ENCODE results near the gene ZNF700.

Gene ZNF700

DNA sequence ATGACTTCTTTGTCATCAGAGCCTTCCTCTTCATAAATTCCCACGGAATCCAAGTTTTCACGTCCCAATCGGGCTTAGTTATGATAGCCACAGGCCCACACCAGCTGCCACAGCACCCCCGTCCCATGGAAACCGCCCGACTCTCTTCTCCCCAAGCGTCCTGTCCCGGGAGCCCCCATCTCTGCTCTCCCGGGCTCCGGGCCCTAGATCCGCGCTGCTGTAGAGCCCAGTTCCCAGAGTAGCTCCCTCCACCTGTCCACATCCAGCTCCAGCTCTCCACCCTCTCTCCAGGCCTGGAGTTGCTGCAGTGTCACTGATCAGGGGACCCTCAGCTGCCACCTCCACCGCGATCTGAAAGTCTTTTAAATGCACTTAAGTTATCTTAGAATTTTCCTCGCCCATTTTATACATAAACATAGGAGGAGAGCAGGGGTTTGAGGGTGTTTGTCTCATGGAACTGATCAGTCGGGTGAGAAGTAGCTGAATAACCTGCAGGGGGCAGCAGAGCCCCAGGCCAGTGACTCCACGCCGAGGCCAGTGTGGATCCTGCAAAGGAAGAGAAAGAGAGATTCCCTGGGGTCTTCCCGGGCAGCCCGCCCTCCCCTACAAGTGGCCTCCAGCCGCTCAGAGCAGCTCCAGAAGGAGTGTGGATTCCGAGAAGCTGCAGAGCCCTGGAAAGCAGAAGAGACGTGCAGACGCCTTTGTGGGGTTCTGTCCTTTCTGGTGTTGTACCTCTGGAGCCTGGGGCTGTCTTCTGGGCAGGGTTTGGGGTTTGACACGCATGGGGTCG is 38.9 kb downstream of the ZNF700 start:
- peaks cover 23% of the 10 kb centered on the region for H3K4me1 Mint-ChIP-seq
- peak overlapping the region; percentile 80 for H3K4me3 Mint-ChIP-seq
- peak; percentile 54 for ATAC-seq

DNA sequence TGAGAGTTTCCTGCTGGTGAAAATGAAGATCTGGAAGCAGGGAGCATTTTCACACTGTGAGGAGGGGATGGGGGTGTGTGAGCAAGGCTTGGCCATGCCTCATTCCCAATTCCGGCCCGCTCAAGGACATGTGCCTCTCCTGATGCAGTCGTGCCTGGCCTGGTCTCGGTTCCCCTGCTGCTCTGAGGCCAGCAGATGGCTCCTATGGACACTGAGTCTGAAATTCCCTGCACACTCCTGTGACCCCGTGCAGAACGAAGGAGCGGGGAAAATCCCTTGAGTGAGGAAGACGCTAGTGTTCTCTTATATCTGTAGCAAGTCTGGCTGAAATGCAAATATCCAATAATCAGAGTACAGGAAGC is 39.6 kb downstream of the ZNF700 start:
- peak overlapping the region; percentile 81 for H3K27ac Mint-ChIP-seq
- no peaks in the 10 kb centered on the region for H3K9me3 Mint-ChIP-seq
- no peaks in the 10 kb centered on the region for H3K36me3 Mint-ChIP-seq (ENCODE audit: low read depth)
- peaks cover 23% of the 10 kb centered on the region for H3K4me1 Mint-ChIP-seq
- no peaks in the 10 kb centered on the region for H3K27me3 Mint-ChIP-seq
- ATAC-seq (no peak), DNase-seq (no peak)
- H3K4me3 Mint-ChIP-seq, result peak overlapping the region; percentile 80

More for the DNA sequence above, 38.9 kb downstream of the ZNF700 start:
- Mint-ChIP-seq H3K36me3 (ENCODE audit: low read depth) (no peaks in the 10 kb centered on the region), H3K27ac (no peak overlapping the region), H3K9me3 (no peaks in the 10 kb centered on the region), H3K27me3 (no peaks in the 10 kb centered on the region)
- DNase-seq, result peak; percentile 78

GRCh38 chr19:11964858-11965645 is 40.1 kb downstream of the ZNF700 start, which contains the start of gene ZNF763:
Gene ZNF763, plus strand, starts transcription at chr19:11965040. Its CDS starts 169 bp downstream, at chr19:11965209.
- DNase-seq (peak; percentile 90), ATAC-seq (peak; percentile 95)
- H3K4me1 Mint-ChIP-seq, result peaks cover 23% of the 10 kb centered on the region
- H3K36me3 Mint-ChIP-seq (ENCODE audit: low read depth), result peaks cover 1% of the 10 kb centered on the region
- H3K9me3 Mint-ChIP-seq, result no peaks in the 10 kb centered on the region
- H3K27me3 Mint-ChIP-seq, result no peaks in the 10 kb centered on the region
- H3K4me3 Mint-ChIP-seq, result peak within 1 kb of the TSS; percentile 80
- H3K27ac Mint-ChIP-seq, result peak within 1 kb of the TSS; percentile 81

DNA sequence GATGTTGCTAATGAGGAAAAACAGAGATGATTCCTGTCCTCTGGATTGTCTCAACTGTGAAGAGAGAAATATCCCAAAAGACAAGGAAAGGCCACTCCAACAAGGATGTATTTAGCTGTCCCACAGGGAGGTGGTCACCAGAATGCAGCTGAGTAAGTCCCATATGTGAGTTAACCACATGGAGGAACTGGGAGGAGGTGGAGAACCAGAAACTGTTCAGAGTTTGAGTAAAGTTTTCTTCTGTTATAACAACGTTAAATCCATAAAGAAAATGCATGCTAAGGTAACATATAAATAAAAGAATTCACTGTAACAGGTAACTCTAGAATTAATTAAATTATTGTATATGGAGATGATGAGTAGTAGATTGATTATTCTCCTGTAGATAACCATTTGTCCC is 45.3 kb downstream of the ZNF700 start:
- Mint-ChIP-seq H3K27ac (no peak overlapping the region), H3K4me3 (no peak overlapping the region), H3K27me3 (no peaks in the 10 kb centered on the region), H3K4me1 (peaks cover 11% of the 10 kb centered on the region), H3K9me3 (peaks cover 11% of the 10 kb centered on the region), H3K36me3 (ENCODE audit: low read depth) (peaks cover 9% of the 10 kb centered on the region)
- DNase-seq, result no peak
- no peak for ATAC-seq

DNA sequence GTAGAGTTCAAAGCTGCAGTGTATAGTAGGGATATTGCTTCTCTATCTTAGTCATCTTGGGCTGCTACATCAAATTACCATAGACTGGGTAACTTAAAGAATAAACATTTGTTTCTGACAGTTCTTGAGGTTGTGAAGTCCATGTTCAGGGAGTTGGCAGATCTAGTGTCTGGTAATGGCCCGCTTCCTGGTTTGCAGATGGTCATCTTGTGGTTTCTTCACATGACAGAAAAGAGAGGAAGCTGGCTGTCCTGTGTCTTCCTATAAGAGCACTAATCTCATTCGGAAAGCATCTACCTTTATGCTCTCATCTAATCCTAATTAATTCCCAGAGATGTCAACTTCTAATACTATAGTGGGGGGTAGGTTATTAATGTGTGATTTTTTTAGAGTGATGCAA is 46.1 kb downstream of the ZNF700 start:
- Mint-ChIP-seq H3K4me3 (no peak overlapping the region), H3K4me1 (peaks cover 3% of the 10 kb centered on the region), H3K27me3 (no peaks in the 10 kb centered on the region), H3K27ac (no peak overlapping the region), H3K36me3 (ENCODE audit: low read depth) (peaks cover 9% of the 10 kb centered on the region), H3K9me3 (peaks cover 16% of the 10 kb centered on the region)
- ATAC-seq, result no peak
- no peak for DNase-seq

- no peaks in the 10 kb centered on the region for H3K27me3 Mint-ChIP-seq
- H3K4me3 Mint-ChIP-seq, result no peak overlapping the region
- no peak overlapping the region for H3K27ac Mint-ChIP-seq
- ATAC-seq (no peak), DNase-seq (no peak)
- peaks cover 1% of the 10 kb centered on the region for H3K4me1 Mint-ChIP-seq
- peaks cover 31% of the 10 kb centered on the region for H3K9me3 Mint-ChIP-seq
- peaks cover 25% of the 10 kb centered on the region for H3K36me3 Mint-ChIP-seq (ENCODE audit: low read depth)
These were observed 48.3 kb downstream of the ZNF700 start for GRCh38 chr19:11973019-11973810.

DNA sequence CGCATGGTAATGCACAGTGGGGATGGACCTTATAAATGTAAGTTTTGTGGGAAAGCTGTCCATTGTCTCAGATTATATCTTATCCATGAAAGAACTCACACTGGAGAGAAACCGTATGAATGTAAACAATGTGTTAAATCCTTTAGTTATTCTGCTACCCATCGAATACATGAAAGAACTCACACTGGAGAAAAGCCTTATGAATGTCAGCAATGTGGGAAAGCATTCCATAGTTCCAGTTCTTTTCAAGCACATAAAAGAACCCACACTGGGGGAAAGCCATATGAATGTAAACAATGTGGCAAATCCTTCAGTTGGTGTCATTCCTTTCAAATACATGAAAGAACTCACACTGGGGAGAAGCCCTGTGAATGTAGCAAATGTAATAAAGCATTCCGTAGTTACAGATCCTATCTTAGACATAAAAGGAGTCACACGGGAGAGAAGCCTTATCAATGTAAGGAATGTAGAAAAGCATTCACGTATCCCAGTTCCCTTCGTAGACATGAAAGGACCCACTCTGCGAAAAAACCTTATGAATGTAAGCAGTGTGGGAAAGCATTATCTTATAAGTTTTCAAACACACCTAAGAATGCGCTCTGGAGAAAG is 53.7 kb downstream of the ZNF700 start:
- Mint-ChIP-seq H3K4me1 (no peaks in the 10 kb centered on the region), H3K27me3 (no peaks in the 10 kb centered on the region), H3K4me3 (no peak overlapping the region), H3K36me3 (ENCODE audit: low read depth) (peaks cover 47% of the 10 kb centered on the region), H3K9me3 (peaks cover 68% of the 10 kb centered on the region), H3K27ac (no peak overlapping the region)
- ATAC-seq, result no peak
- no peak for DNase-seq

GRCh38 chr19:11979527-11979926 is 54.6 kb downstream of the ZNF700 start:
- Mint-ChIP-seq H3K4me3 (no peak overlapping the region), H3K27ac (no peak overlapping the region), H3K27me3 (no peaks in the 10 kb centered on the region), H3K4me1 (no peaks in the 10 kb centered on the region), H3K36me3 (ENCODE audit: low read depth) (peaks cover 46% of the 10 kb centered on the region), H3K9me3 (peaks cover 68% of the 10 kb centered on the region)
- DNase-seq, result no peak
- ATAC-seq, result no peak

DNA sequence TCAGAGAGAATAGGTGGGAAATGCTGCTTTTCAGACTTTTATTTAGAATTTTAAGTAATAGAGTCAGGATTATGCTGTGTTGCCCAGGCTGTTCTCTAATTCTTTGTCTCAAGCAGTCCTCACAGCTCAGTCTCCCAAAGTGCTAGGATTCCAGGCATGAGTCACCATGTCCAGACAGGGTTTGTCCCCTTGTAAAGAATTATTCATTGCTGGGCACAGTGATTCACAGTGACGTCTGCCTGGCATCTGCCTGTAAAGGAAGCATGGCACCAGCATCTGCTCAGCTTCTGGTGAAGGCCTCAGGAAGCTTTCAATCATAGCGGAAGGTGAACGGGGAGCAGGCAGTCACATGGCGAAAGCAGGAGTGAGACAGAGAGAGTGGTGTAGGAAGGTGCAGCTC is 57.6 kb downstream of the ZNF700 start:
- Mint-ChIP-seq H3K9me3 (peaks cover 50% of the 10 kb centered on the region), H3K27me3 (no peaks in the 10 kb centered on the region), H3K27ac (no peak overlapping the region), H3K4me3 (no peak overlapping the region), H3K36me3 (ENCODE audit: low read depth) (peaks cover 34% of the 10 kb centered on the region), H3K4me1 (peaks cover 3% of the 10 kb centered on the region)
- DNase-seq (no peak), ATAC-seq (no peak)

DNA sequence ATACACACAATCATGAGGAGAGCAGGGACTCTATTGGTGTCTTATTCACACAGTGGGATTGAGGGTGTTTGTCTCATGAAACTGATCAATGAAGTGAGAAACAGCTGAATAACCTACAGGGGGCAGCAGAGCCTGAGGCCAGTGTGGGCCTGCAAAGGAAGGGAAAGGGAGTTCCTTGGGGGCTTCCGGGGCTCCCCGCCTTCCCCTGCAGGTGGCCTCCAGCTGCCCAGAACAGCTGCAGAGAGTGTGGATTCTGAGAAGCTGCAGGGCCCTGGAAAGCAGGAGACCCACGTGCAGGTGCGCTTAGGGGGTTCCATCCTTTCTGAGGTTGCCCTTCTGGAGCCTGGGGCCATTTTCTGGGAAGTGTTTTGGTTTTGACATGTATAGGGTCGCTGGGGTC is 60.1 kb downstream of the ZNF700 start:
- H3K27me3 Mint-ChIP-seq, result no peaks in the 10 kb centered on the region
- no peak overlapping the region for H3K4me3 Mint-ChIP-seq
- H3K9me3 Mint-ChIP-seq, result peaks cover 26% of the 10 kb centered on the region
- ATAC-seq (no peak), DNase-seq (no peak)
- peaks cover 14% of the 10 kb centered on the region for H3K4me1 Mint-ChIP-seq
- H3K36me3 Mint-ChIP-seq (ENCODE audit: low read depth), result peaks cover 10% of the 10 kb centered on the region
- H3K27ac Mint-ChIP-seq, result no peak overlapping the region

- no peak for ATAC-seq
- peak overlapping the region; percentile 98 for H3K4me3 Mint-ChIP-seq
- H3K27me3 Mint-ChIP-seq, result no peaks in the 10 kb centered on the region
- no peak for DNase-seq
- peaks cover 26% of the 10 kb centered on the region for H3K4me1 Mint-ChIP-seq
- no peak overlapping the region for H3K27ac Mint-ChIP-seq
- peaks cover 10% of the 10 kb centered on the region for H3K36me3 Mint-ChIP-seq (ENCODE audit: low read depth)
- peaks cover 11% of the 10 kb centered on the region for H3K9me3 Mint-ChIP-seq
These were observed 61.8 kb downstream of the ZNF700 start for GRCh38 chr19:11986754-11987153.

- Mint-ChIP-seq H3K27me3 (no peaks in the 10 kb centered on the region), H3K36me3 (ENCODE audit: low read depth) (peaks cover 6% of the 10 kb centered on the region), H3K9me3 (peaks cover 4% of the 10 kb centered on the region), H3K27ac (peak overlapping the region; percentile 98), H3K4me3 (peak overlapping the region; percentile 98), H3K4me1 (peaks cover 30% of the 10 kb centered on the region)
- DNase-seq, result peak; percentile 95
- ATAC-seq, result peak; percentile 97
These were observed 62.7 kb downstream of the ZNF700 start for GRCh38 chr19:11987405-11988281.

DNA sequence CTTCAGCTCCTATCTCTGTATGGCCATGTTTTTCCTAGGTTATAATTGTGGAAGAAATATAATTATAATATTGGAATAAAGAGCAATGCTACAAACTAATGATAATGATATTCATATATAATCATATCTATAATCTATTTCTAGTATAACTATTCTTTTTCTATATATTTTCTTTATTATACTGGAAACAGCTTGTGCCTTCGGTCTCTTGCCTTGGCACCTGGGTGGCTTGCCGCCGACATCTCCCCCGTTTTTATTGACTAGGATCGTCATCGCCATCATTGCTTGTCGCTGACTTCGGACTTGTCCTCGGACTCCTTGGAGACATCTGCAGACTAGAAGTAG is 64.2 kb downstream of the ZNF700 start:
- H3K36me3 Mint-ChIP-seq (ENCODE audit: low read depth), result peaks cover 9% of the 10 kb centered on the region
- H3K9me3 Mint-ChIP-seq, result no peaks in the 10 kb centered on the region

More for the DNA sequence above, 64.2 kb downstream of the ZNF700 start:
- no peak for DNase-seq
- H3K4me3 Mint-ChIP-seq, result peak overlapping the region; percentile 98
- ATAC-seq, result no peak
- no peaks in the 10 kb centered on the region for H3K27me3 Mint-ChIP-seq
- H3K4me1 Mint-ChIP-seq, result peaks cover 40% of the 10 kb centered on the region
- H3K27ac Mint-ChIP-seq, result no peak overlapping the region

Measured in activated naive CD8-positive, alpha-beta T cell treated with anti-CD3 and anti-CD28 coated beads, Interleukin-2, amount 50 U/mL, for 24 hours (primary cell).